NB4 (cell line): ENCODE measurements around the gene DPAGT1.

Experiments
- CTCF ChIP-seq: IDR thresholded peaks from one replicate; pipeline ENCODE4 v1.5.1; 2012; ENCODE audit warnings: low read depth, low read length
- MAX ChIP-seq: IDR thresholded peaks from 2 replicates; pipeline ENCODE4 v1.6.1; 2011; ENCODE audit warnings: low read depth, low read length

- no peak for TF ChIP-seq CTCF
- TF ChIP-seq MAX = no peak
These were observed 15.5 kb upstream of the DPAGT1 start for GRCh38 chr11:119117004-119117706.
